Stimulated activated CD8-positive, alpha-beta memory T cell treated with anti-CD3 and anti-CD28 coated beads, Interleukin-12 subunit alpha, Interleukin-12 subunit beta, amount 100 ng/mL, for 4 hours (primary cell): ENCODE data around the gene ENTHD1.
"Not testable (repeated sequence)": the region's sequence is repeated elsewhere in the genome, so short reads cannot be mapped to it uniquely, and the experiment has no call there.

Experiments
- DNase-seq: peaks from one replicate; pipeline ENCODE4 v3.0.0-alpha.2; 2020; ENCODE audit warnings: low read depth

ENTHD1 gene

DNA sequence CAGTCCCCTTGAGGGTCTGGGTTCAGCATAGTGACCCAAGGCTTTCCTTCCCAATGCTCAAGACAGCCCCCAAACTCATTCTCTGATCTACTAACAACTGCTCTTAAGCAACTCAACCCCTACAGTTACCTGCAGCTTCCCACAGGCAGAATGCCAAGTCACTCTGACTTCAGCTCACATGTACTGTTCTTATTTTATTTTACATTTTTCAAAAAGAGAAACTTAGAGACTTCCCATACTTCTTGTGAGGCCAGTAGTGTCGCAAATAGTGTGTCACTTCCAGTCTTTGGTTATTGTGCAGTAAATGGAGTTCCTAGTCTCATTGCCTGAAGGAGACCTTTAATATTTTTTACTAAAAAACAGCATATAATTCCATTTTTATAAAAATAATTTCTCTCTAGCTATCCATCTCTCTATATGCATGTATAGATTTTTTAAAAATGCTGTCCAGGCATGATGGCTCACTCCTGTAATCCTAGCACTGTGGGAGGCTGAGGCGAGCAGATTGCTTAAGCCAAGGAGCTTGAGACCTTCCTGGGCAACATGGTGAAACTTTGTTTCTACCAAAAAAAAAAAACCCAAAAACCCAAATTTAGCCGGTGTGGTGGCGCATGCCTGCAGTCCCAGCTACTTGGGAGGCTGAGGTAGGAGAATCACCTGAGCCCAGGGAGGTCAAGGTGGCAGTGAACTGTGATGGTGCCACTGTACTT is 41.8 kb downstream of the ENTHD1 start:
- no peak for DNase-seq

- DNase-seq = no peak
These were observed 46.1 kb downstream of the ENTHD1 start for GRCh38 chr22:39847477-39847876.

DNA sequence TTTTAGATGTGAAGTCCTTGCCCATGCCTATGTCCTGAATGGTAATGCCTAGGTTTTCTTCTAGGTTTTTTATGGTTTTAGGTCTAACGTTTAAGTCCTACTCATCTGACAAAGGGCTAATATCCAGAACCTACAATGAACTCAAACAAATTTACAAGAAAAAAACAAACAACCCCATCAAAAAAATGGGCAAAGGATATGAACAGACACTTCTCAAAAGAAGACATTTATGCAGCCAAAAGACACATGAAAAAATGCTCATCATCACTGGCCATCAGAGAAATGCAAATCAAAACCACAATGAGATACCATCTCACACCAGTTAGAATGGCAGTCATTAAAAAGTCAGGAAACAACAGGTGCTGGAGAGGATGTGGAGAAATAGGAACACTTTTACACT is 47.0 kb downstream of the ENTHD1 start:
- not testable (repeated sequence) for DNase-seq

DNA sequence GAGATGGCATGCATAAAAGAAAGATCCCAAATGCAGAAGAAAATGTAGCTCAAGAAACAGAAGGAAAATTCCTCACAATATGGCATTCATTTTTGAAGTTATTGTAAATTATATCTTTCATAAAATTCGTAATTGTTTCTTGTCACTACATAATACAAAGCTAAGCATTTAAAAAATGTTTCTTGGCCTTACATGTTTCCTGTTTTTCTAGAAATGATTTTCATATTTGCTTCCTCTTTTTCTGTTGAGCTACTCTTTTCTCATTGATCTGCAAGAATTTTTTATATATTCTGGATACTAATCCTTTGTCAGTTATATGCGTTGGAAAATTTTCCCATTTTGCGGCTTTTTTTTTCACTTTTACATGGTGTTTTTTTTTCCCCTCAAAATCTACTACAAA is 48.0 kb downstream of the ENTHD1 start:
- no peak for DNase-seq

GRCh38 chr22:39839917-39840510 is 53.5 kb downstream of the ENTHD1 start:
- DNase-seq = no peak

DNA sequence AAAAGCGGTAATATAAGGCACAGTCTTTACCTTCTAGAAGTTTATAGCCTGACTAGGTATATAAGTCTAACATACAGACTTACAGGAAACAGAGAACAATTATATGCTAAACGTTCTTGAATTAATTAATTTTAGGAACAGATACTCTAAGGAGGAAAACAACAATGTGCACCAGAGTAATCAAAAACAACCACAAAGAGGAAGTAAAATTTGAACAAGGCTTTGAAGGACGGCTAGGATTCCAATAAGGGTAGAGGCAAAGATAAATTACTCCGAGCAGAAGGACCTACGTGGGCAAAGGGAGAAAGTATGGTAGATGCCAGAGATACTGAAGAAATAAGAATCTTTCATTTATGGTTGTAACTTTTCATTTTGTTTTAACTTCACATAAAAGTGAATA is 54.4 kb downstream of the ENTHD1 start:
- DNase-seq = no peak

GRCh38 chr22:39833610-39834009 is 60.0 kb downstream of the ENTHD1 start:
- DNase-seq = no peak

GRCh38 chr22:39833093-39833492 is 60.5 kb downstream of the ENTHD1 start:
- DNase-seq = no peak

DNA sequence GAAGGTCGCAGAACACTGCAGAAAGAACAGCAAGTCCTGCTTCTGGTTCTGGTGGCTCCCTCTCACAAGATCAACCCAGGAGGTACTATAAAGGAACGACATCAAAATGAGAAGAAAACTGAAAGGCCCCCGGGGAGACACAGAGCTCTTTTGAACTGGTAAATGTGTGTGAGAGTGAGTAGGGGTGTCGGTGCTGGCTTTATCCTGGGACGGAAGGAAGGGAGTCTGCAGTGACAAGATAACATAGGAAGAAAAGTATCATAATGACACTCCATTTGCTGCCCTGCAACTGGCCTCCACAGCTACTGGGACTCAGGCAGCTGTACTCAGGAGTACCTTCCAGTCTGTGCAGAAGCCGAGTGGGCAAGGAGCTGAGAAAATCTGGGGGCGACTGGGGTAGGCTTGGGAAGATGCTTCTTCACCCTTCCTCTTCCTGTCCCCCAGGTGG is 60.9 kb downstream of the ENTHD1 start:
- DNase-seq = no peak

- no peak for DNase-seq
These were observed 67.9 kb downstream of the ENTHD1 start for GRCh38 chr22:39825661-39826102.

DNA sequence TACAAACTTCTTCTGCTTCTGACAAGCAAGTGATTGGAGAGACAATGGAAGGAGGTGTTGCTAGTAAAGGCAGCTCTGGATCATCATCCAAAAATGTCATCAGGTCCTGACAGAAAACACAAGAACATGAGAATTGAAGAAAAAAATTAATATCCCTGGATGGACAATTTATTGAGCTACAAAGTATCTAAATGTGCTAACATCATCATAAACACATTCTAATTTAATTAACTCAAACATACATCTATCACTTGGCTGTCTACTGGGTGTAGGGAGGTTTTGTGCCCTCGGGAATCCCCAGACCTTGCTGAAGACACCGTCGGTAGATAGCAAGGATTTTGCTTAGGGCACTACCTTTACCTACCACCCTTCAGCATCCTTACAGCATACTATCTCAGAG is 72.6 kb downstream of the ENTHD1 start:
- no peak for DNase-seq

- no peak for DNase-seq
These were observed 73.3 kb downstream of the ENTHD1 start for GRCh38 chr22:39820256-39820655.

- no peak for DNase-seq
These were observed 74.1 kb downstream of the ENTHD1 start for GRCh38 chr22:39819429-39819828.

DNA sequence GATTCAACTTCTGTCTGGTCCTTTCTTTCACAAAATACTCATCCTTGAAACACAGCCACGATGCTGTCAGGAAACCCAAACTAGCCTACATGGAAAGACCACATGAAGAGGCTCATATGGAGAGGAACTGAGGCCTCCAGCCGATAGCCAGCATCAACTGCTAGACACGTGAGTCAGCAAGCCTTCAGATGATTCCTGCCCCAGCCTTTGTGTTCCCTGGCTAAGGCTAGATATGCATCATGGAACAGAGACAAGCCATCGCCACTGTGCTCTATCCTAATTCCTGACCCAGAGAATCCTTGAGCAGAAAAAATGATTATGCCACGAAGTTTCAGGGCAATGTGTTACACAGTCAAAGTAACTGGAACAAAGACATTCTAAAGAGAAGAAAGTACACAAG is 75.5 kb downstream of the ENTHD1 start:
- no peak for DNase-seq

GRCh38 chr22:39815932-39816331 is 77.6 kb downstream of the ENTHD1 start:
- no peak for DNase-seq

DNA sequence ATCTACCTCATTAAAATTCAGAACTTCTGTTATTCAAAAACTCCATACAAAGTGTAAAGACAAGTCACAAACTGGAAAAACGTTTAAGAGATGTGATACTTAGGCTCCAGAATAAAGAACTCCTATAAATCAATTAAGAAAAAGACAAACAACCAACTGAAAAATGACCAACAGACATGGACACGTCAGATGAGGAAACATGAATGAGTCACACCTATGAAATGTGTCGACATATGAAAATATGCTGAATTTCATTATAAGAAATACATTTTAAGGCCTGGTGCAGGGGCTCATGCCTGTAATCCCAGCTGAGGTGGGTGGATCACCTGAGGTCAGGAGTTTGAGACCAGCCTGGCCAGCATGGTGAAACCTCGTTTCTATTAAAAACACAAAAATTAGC is 78.7 kb downstream of the ENTHD1 start:
- no peak for DNase-seq

DNA sequence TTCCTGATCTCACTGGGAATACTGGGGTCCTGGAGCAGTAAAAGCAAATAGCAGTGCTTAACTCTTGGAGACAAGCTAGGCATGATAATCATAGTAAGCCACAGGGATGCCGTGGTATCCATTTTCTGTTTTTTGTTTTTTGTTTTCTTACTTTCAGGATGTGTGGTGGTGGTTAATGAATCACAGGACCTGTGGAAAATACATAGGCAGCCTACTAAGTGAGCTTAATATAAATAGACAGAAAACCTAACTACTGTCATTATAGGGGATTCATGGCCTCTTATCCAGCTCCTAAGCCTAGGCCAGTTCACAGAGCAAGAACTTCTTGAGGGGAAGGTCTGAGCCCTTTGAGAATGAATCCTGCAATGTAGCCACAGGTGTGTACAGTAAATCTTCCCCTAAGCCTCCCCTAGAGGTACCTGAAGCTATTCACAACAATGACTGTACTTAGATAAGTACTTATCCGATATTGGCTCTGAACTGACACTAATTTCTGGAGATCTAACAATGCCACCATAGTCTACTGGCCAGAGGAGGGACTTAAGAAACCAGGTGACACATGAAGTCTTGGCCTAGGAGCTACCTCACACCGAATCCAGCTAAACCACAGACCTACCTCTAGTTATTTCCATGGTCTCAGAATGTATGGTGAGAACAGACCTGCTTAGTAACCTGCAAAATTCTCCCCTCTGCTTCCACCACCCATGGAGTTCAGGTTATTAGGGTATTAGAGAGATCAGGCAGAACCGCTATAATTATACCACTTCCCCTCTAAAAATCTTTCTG is 83.6 kb downstream of the ENTHD1 start:
- no peak for DNase-seq

DNA sequence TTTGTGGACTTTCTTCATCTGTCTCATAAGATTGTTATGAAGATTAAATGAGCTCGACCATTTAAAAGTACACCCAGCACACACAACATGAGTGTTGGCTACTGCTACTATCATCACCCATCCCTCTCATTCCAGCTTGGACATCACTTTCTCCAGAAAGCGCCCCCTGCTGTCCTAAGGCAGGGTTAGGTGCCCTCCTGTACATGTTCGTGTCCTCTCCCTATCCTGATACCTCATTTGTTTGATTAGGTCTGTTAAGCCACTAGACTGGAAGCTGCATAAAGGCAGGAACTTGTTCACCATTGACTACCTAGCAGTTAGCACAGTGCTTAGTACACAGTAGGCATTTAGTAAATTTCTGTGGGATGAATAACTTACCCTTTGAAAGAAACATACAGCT is 85.5 kb downstream of the ENTHD1 start:
- no peak for DNase-seq

GRCh38 chr22:39806109-39806508 is 87.5 kb downstream of the ENTHD1 start:
- DNase-seq = no peak

DNA sequence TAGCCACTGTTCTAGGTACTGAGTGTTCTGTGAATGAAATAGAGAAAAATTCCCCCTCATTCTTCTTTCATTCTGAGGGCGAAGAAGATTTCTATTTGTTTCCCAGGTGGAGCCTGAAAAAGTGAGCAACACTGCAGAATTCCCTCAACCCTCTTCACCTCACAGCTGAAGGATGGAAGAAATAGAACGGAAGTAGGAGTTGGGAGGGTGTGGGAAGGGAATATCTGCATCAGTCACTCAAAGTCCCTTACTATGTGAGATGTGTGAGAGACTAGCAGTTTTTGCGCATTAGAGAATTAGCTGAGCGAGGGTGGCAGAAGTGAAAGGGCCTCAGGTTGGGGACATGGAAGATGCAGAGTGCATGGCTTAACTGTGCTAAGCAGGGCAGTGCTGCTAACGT is 88.4 kb downstream of the ENTHD1 start:
- DNase-seq = no peak

DNA sequence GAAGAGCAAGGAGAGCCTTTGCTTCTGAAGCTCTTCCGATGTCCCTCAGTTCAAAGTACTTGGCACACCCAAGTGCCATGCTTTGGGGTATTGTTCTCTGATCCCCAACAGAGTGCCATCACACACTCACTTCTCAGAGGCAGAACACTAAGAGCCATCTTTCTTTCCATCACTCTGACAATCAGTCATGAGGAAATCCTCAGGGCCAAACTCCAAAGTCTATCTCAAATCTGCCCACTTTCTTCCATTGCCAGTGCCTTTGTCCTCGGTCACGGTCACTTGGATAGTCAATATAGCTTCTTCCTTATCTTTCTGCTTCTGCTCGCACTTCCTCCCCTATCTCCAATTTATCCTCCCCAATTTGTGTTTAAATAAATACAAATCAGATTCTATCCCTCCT is 90.9 kb downstream of the ENTHD1 start:
- DNase-seq = no peak

DNA sequence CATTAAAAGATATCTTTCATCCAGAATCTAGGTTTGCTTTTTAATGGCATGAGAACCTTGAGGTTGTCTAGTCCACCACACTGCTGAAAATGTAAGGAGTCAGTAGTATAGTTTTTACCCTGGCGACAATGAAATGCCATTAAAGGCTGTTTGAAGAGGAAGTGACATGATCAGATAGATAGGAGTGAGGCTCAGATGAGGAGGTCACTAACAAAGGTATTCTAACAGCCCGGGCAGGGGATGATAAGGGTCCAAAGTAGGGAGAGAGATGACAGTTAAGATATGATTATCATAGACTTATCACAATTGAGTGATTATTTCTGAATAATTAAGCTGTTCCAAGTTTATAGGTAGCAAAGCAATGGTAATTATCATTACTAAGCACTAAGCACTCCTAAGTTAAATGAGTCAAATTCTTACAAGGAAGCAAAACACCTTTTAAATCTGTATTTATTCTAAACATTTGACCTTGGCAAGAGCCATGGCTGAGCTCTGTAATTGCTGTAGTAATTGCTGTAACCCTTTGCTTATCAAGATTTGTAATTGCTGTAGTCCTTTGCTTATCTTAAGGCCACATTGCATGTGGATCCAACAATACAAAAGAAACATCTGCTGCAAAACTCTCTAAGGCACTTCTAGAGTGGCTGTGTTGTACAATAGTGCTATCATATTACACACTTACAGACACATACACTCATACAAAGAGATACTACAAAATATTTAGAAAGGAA is 92.6 kb downstream of the ENTHD1 start:
- no peak for DNase-seq
